Left renal pelvis (tissue), 4 donors: ENCODE data around the gene SH3D19. TPM values are rescaled to one million over a fixed set of nuclear protein-coding genes. Genes with fewer than 3 reads are reported as not detected.
"Not testable (repeated sequence)": the region's sequence is repeated elsewhere in the genome, so short reads cannot be mapped to it uniquely, and the experiment has no call there.

Experiments used
- DNase-seq, 4 donors: peaks; one replicate each; pipeline ENCODE4 v3.0.0-alpha.2; 2013; ENCODE audit warnings: low read depth in 4 of 4, low spot score in 3 of 4
- polyA plus RNA-seq, 4 donors: library from polyadenylated mRNA; unstranded; fragments of 120-200 nt; gene quantifications; one replicate each; pipeline ENCODE4 v1.2.1, GENCODE V29; 2013; ENCODE audit not compliant: insufficient read length in 4 of 4

SH3D19 gene
- polyA plus RNA-seq, 4 donors: 26.6 to 34.9 (median 31.9) TPM

GRCh38 chr4:151276787-151277562, 48.4 kb downstream of the SH3D19 start, which contains the start of gene PRSS48:
Gene PRSS48 (plus strand): TSS chr4:151277161. CDS start chr4:151277173, 12 bp downstream.
- peak in 3 of 4 donors; percentile 26 to 35 (median 29) for DNase-seq

- DNase-seq: not testable (repeated sequence)
Measured at GRCh38 chr4:151268905-151269304, 56.5 kb downstream of the SH3D19 start.

GRCh38 chr4:151267822-151268535, 57.4 kb downstream of the SH3D19 start:
- no peak for DNase-seq

- no peak for DNase-seq
Measured at GRCh38 chr4:151267104-151267503, 58.3 kb downstream of the SH3D19 start.

GRCh38 chr4:151266497-151266896, 58.9 kb downstream of the SH3D19 start:
- no peak for DNase-seq

- DNase-seq: no peak
Measured at GRCh38 chr4:151263455-151263854, 62.0 kb downstream of the SH3D19 start.

- DNase-seq: no peak
Measured at GRCh38 chr4:151260526-151260925, 64.9 kb downstream of the SH3D19 start.

GRCh38 chr4:151259752-151260151, 65.7 kb downstream of the SH3D19 start:
- no peak for DNase-seq

GRCh38 chr4:151257704-151258103, 67.7 kb downstream of the SH3D19 start:
- DNase-seq: no peak

- no peak for DNase-seq
Measured at GRCh38 chr4:151256134-151256533, 69.3 kb downstream of the SH3D19 start.

GRCh38 chr4:151255680-151256079, 69.7 kb downstream of the SH3D19 start:
- DNase-seq: not testable (repeated sequence)

GRCh38 chr4:151255226-151255625, 70.2 kb downstream of the SH3D19 start:
- not testable (repeated sequence) for DNase-seq

GRCh38 chr4:151251603-151252304, 73.7 kb downstream of the SH3D19 start:
- no peak for DNase-seq

- DNase-seq: no peak
Measured at GRCh38 chr4:151250706-151251105, 74.7 kb downstream of the SH3D19 start.

- no peak for DNase-seq
Measured at GRCh38 chr4:151248519-151248918, 76.9 kb downstream of the SH3D19 start.

- DNase-seq: no peak
Measured at GRCh38 chr4:151247395-151247794, 78.0 kb downstream of the SH3D19 start.

- DNase-seq: no peak
Measured at GRCh38 chr4:151246742-151247141, 78.7 kb downstream of the SH3D19 start.

GRCh38 chr4:151242305-151242704, 83.1 kb downstream of the SH3D19 start:
- DNase-seq: no peak

- DNase-seq: no peak
Measured at GRCh38 chr4:151239608-151240007, 85.8 kb downstream of the SH3D19 start.

- no peak for DNase-seq
Measured at GRCh38 chr4:151238477-151238876, 86.9 kb downstream of the SH3D19 start.

- DNase-seq: no peak
Measured at GRCh38 chr4:151236036-151236435, 89.4 kb downstream of the SH3D19 start.
